Endodermal cell (in vitro differentiated cells): ENCODE measurements around the gene MRTFB. TPM values are rescaled to one million over a fixed set of nuclear protein-coding genes. Genes with fewer than 3 reads are reported as not detected.

ENCODE experiments used
- DNase-seq: peaks from one replicate; pipeline ENCODE4 v3.0.0-alpha.2; 2017
- H3K27ac ChIP-seq: 2 replicates; pipeline ENCODE4 v1.5.1; 2013; ENCODE audit warnings: mild to moderate bottlenecking, low read depth, low read length, moderate library complexity
- H3K27me3 ChIP-seq: 2 replicates; pipeline ENCODE4 v1.6.1; 2013; ENCODE audit warnings: mild to moderate bottlenecking, low read length, moderate library complexity; ENCODE audit not compliant: insufficient read depth, control insufficient read depth, poor library complexity, severe bottlenecking
- H3K36me3 ChIP-seq: 2 replicates; pipeline ENCODE4 v1.7.0; 2013; ENCODE audit warnings: mild to moderate bottlenecking, low read length, moderate library complexity; ENCODE audit not compliant: control insufficient read depth, insufficient read depth
- H3K4me1 ChIP-seq: one replicate; pipeline ENCODE4 v1.7.0; 2013; ENCODE audit warnings: low read length; ENCODE audit not compliant: control insufficient read depth, insufficient read depth
- H3K4me3 ChIP-seq: 2 replicates; pipeline ENCODE4 v1.5.1; 2013; ENCODE audit warnings: mild to moderate bottlenecking, low read length, moderate library complexity
- H3K9ac ChIP-seq: 2 replicates; pipeline ENCODE4 v1.6.1; 2013; ENCODE audit warnings: mild to moderate bottlenecking, low read length, moderate library complexity; ENCODE audit not compliant: poor library complexity, severe bottlenecking; ENCODE audit errors: extremely low read depth
- H3K9me3 ChIP-seq: 2 replicates; pipeline ENCODE4 v1.6.1; 2013; ENCODE audit warnings: mild to moderate bottlenecking, low read length, moderate library complexity; ENCODE audit not compliant: control insufficient read depth
- H3K27ac Mint-ChIP-seq: 2 replicates; pipeline ENCODE4 v1.8.0; 2020; ENCODE audit warnings: mixed read lengths
- H3K27me3 Mint-ChIP-seq: 2 replicates; pipeline ENCODE4 v1.8.0; 2021; ENCODE audit warnings: mild to moderate bottlenecking, mixed read lengths; ENCODE audit not compliant: insufficient read depth
- H3K36me3 Mint-ChIP-seq: 2 replicates; pipeline ENCODE4 v1.8.0; 2020; ENCODE audit warnings: low read depth, mixed read lengths
- H3K4me1 Mint-ChIP-seq: 2 replicates; pipeline ENCODE4 v1.8.0; 2020; ENCODE audit warnings: mixed read lengths
- H3K4me3 Mint-ChIP-seq: 2 replicates; pipeline ENCODE4 v1.8.0; 2020; ENCODE audit warnings: mild to moderate bottlenecking, moderate library complexity, mixed read lengths
- H3K9me3 Mint-ChIP-seq: 2 replicates; pipeline ENCODE4 v1.8.0; 2020; ENCODE audit warnings: mild to moderate bottlenecking, mixed read lengths
- CTCF ChIP-seq: fragments of 200-600 bp; sonication (generic); conservative IDR thresholded peaks from 2 replicates; pipeline ENCODE4 v1.5.0; 2021; ENCODE audit warnings: antibody characterized with exemption, mild to moderate bottlenecking
- WGBS, 2 experiments: methylation state at CpG; one replicate each; pipeline versions ENCODE4 v1.1.5 to v1.1.7; 2013; ENCODE audit warnings: missing lambda C conversion rate in 2 of 2, mixed read lengths in 1 of 2; ENCODE audit not compliant: insufficient coverage in 1 of 2, insufficient read length in 1 of 2; 5-methylcytosine and 5-hydroxymethylcytosine counted together
- total RNA-seq, 2 donors: library from RNA; stranded (reverse); fragmentation: NEBNext Ultra II Directional in 1 of 2; extraction: Animal tissue kit (Norgen Biotek cat#: 25700) in 1 of 2; gene quantifications; 2 replicates in 1 of 2; 3 replicates in 1 of 2; pipeline ENCODE4 v1.2.1, GENCODE V29; 2021

Gene MRTFB
- total RNA-seq, 2 donors from 2014 or later = 49.4 to 58.6 TPM

GRCh38 chr16:14069818-14070217 lies 1.3 kb upstream of the MRTFB start:
- peaks cover 5% of the 10 kb centered on the region for H3K4me1 ChIP-seq
- no peak overlapping the region for H3K27ac ChIP-seq
- no peak for TF ChIP-seq CTCF
- no peaks in the 10 kb centered on the region for H3K27me3 ChIP-seq
- Mint-ChIP-seq H3K9me3 (no peaks in the 10 kb centered on the region), H3K4me3 (peak overlapping the region; percentile 82), H3K4me1 (peaks cover 22% of the 10 kb centered on the region), H3K27me3 (no peaks in the 10 kb centered on the region), H3K27ac (peak overlapping the region; percentile 94), H3K36me3 (no peaks in the 10 kb centered on the region)
- H3K9ac ChIP-seq = no peak overlapping the region
- no peaks in the 10 kb centered on the region for H3K36me3 ChIP-seq
- no peaks in the 10 kb centered on the region for H3K9me3 ChIP-seq
- no peak for DNase-seq
- peak overlapping the region; percentile 78 for H3K4me3 ChIP-seq
- 83 to 96% methylated on average over 4 of the region's 4 CpGs for WGBS, 2 experiments

DNA sequence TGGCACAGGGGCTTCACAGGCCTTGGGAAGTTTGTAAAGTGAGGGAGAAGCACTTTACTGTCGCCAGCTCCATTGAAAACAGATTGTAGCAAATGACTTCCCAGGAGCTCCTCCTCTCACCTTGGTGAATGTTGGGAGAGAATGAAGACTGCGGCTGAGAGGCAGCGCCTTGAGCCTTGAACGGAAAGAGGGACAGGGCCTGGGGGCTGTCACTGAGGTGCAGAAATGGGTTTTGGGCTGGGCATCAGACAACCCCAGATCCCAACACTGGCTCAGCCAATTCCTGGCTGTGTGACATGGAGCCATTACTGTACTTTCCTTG lies 603 bp upstream of the MRTFB start:
- Mint-ChIP-seq H3K9me3 (no peaks in the 10 kb centered on the region), H3K36me3 (no peaks in the 10 kb centered on the region), H3K4me1 (peaks cover 22% of the 10 kb centered on the region), H3K27me3 (no peaks in the 10 kb centered on the region), H3K4me3 (peak overlapping the region; percentile 82), H3K27ac (peak overlapping the region; percentile 94)
- TF ChIP-seq CTCF = no peak
- DNase-seq = no peak
- Histone ChIP-seq H3K36me3 (no peaks in the 10 kb centered on the region), H3K27ac (no peak overlapping the region), H3K4me1 (peaks cover 5% of the 10 kb centered on the region), H3K9ac (peak overlapping the region; percentile 38), H3K27me3 (no peaks in the 10 kb centered on the region), H3K4me3 (peak overlapping the region; percentile 78), H3K9me3 (no peaks in the 10 kb centered on the region)
- 45 to 76% methylated on average over 3 to 4 of the region's 4 CpGs for WGBS, 2 experiments

GRCh38 chr16:14071576-14072271 lies 605 bp downstream of the MRTFB start:
- Mint-ChIP-seq H3K4me3 (peak overlapping the region; percentile 82), H3K9me3 (no peaks in the 10 kb centered on the region), H3K4me1 (peaks cover 22% of the 10 kb centered on the region), H3K27ac (peak overlapping the region; percentile 90), H3K36me3 (no peaks in the 10 kb centered on the region), H3K27me3 (no peaks in the 10 kb centered on the region)
- WGBS, 2 experiments = 6 to 13% methylated on average over 9 to 31 of the region's 32 CpGs
- Histone ChIP-seq H3K9me3 (no peaks in the 10 kb centered on the region), H3K4me1 (peaks cover 5% of the 10 kb centered on the region), H3K27ac (peak overlapping the region; percentile 72), H3K4me3 (peak overlapping the region; percentile 87), H3K27me3 (no peaks in the 10 kb centered on the region), H3K36me3 (peaks cover 7% of the 10 kb centered on the region), H3K9ac (peak overlapping the region; percentile 87)
- DNase-seq = peak; percentile 80
- no peak for TF ChIP-seq CTCF
